ENCODE data around the gene EYS. TPM values are rescaled to one million over a fixed set of nuclear protein-coding genes. Genes with fewer than 3 reads are reported as not detected.

The EYS gene
- total and polyA plus RNA-seq, 9 of the 15 experiments (the other 6 are each of a cell fraction or from before 2014, with no cell fraction given) = 0.03 to 0.36 (median 0.10) TPM; not detected in 2

GRCh38 chr6:64945450-64945849, 761.6 kb downstream of the EYS start:
- DNase-seq (ENCODE audit: extremely low read depth in 1 of 4, low spot score in 3 of 4) = no peak
- CTCF ChIA-PET (ENCODE audit: low intra/inter-chr PET ratio) = no interaction called here
- no peak for ATAC-seq
- no peaks in the 10 kb centered on the region for H4K20me1 ChIP-seq (replicated peaks; ENCODE audit: control insufficient read depth, insufficient read depth, low read length)
- H3K9me1 ChIP-seq (ENCODE audit: control insufficient read depth, insufficient read depth, low read length) = no peaks in the 10 kb centered on the region
- H3K4me1 ChIP-seq (replicated peaks in 1 of 2; ENCODE audit: control insufficient read depth in 2 of 2, insufficient read depth in 2 of 2, low read length in 2 of 2) = no peaks in the 10 kb centered on the region
- no peak for FAIRE-seq
- POLR2A ChIA-PET = no interaction called here
- H2AFZ ChIP-seq (ENCODE audit: low read depth, low read length) = no peak overlapping the region
- no peak overlapping the region for H3K4me3 ChIP-seq
- H3K27ac ChIP-seq (ENCODE audit: extremely low read depth, low read depth, low read length) = no peak overlapping the region
- no TSS peak for BruUV-seq (replicated peaks)
- H3K79me2 ChIP-seq (ENCODE audit: control insufficient read depth, insufficient read depth, low read length) = no peaks in the 10 kb centered on the region
- TF ChIP-seq ZNF165 (CRISPR knock-in tag; IDR thresholded peaks at IDR 0.05; ENCODE audit: borderline replicate concordance) (no peak), EWSR1 (IDR thresholded peaks at IDR 0.05; ENCODE audit: borderline replicate concordance, low read depth, partially characterized antibody) (no peak), ZNF740 (CRISPR knock-in tag; IDR thresholded peaks at IDR 0.05) (no peak), ZNF740 (tag; IDR thresholded peaks at IDR 0.05) (no peak), VEZF1 (CRISPR knock-in tag; IDR thresholded peaks at IDR 0.05) (no peak), RB1 (IDR thresholded peaks at IDR 0.05; ENCODE audit: low read depth) (no peak), USF2 (CRISPR knock-in tag; IDR thresholded peaks at IDR 0.05) (no peak), CBFB (CRISPR knock-in tag; IDR thresholded peaks at IDR 0.05) (no peak), ATF4 (CRISPR knock-in tag; IDR thresholded peaks at IDR 0.05) (no peak), FOXJ3 (CRISPR knock-in tag; IDR thresholded peaks at IDR 0.05) (no peak)
- no peak overlapping the region for H3K4me2 ChIP-seq (ENCODE audit: insufficient read depth, low read length)
- WGBS (ENCODE audit: insufficient coverage, low coverage, missing lambda C conversion rate) = 6% methylated on average over 2 of the region's 2 CpGs
- intact Hi-C loops (cut with micrococcal nuclease) = no loop called here
- in situ Hi-C loops (cut with MboI) = no loop called here
- no peaks in the 10 kb centered on the region for H3K27me3 ChIP-seq (ENCODE audit: control insufficient read depth in 2 of 2, insufficient read depth in 2 of 2, low read length in 2 of 2)
- H3K9ac ChIP-seq (ENCODE audit: insufficient read depth in 1 of 2, low read depth in 2 of 2, low read length in 2 of 2) = no peak overlapping the region
- no peaks in the 10 kb centered on the region for H3K36me3 ChIP-seq (ENCODE audit: control insufficient read depth, insufficient read depth, low read length)
- no peaks in the 10 kb centered on the region for H3K9me3 ChIP-seq (replicated peaks; ENCODE audit: control insufficient read depth, insufficient read depth, low read depth, low read length)
